GM10847 (cell line): ENCODE measurements around the gene NAP1L4.

Experiments
- POLR2A ChIP-seq: IDR thresholded peaks from 2 replicates; pipeline ENCODE4 v1.6.1; 2011; ENCODE audit not compliant: insufficient read length; ENCODE audit errors: extremely low read depth

The NAP1L4 gene

DNA sequence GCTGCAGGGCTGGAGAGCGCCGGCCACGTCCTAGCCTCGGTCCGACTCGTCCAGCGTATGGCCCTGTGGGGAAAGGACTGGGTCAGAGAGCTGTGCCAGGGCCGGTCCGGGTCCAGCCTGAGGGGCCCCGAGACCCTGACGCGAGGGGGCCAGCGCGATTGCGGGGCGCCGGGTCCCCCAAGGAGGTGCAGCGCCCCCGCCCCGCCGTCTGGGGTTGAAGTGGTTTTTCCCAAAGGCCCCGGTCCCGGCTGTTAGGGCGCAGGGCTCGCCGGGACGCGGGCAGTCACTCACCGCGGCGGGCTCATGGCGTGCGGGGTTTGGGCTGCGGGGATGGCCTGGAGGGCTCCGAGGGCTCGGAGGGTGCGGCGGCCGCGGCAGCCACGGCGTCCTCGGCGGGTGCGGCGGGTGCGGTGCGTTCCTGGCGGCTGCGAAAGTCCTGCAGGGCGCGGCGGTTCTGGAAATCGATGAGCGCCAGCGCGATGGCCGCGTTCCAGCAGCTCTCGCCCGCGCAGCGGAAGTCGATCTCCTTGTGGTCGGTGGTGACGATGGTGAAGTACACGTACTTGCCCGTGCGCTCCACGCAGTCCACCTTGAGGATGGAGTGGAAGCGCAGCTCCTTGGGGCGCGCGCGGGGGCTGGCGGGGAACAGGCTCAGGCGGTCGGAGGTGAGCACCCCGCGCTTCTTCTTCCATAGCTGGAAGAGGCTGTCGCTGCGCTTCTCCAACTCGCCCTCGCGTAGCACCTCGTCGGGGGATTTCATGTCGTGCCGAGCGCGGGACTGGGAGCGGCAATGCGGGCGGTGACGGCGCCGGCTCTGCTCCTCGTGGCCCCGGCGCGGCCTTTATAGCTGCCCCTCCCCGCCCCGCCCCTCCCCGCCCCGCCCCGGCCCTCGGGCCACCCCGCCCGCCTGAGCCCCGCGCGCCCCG, 63.3 kb downstream of the NAP1L4 start, which contains the start of gene PHLDA2:
Gene PHLDA2 (minus strand): TSS at position 816 of the 926 bp plus-strand sequence. CDS start 56 bp downstream, at position 760.
- TF ChIP-seq POLR2A: no peak

DNA sequence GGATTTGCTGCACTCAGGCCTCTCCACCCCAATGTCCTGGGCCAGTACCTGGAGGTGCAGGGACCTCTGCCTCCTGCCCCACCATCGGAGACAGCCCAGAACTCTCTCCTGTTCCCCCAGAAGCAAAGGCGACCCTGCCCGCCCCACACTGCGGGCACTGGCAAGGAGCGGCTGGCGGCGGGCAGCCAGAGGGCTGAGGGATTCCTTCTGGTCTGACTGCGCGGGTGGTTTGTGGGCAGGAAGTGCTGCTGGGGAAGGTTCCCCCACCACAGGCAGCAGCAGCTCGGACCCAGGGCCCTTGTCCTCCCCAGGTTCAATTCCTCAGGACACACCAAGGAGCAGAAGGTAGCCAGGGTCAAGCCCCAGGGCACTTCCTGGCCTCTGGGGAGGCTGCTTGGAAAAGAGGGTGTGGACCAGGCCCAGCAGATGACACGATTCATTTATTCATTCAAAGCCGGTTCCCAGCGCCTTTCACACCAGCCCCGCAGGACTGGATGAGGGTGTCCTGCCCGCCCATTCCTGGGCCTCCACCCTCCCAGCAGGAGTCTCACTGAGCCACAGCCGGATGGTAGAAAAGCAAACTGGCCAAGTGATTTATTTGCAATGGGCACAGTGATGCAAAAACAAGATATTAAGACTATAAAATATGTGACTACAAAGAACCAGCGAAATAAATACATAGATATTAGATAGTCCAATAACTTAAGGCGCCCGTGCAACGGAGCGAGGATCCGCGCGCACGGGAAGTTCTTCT, 64.1 kb downstream of the NAP1L4 start:
- TF ChIP-seq POLR2A: no peak

DNA sequence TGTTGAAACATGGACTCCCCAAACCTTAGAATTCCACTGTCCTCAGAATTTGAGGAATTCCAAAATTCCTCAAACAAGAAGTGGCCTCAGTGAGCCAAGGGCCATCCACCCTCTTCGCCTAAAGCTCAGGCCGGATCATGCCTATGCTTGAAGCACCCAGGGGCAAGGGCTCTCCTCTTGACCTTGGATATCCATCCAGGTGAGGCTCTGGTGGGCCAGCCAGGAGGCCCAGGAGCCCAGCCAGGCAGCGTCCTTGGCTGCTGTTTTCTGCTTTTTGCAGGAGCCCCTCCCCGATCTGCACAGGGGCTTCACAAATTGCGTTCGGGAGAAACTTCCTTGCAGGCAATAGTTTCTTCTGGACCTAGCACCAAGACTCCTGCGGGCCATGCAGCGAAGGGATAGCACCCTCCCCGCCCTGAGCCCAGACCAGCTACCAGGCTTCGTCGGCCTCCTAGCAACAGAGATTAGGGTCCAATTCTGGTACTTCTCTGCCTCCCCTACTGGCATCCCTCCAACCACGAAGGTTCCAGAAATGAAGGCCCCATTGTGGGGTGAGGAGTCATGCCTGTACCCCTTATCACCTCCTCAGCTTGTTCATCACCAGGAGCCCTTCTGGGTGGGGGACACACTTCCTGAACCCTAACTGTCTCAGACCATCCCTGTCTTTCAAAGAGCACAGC, 64.9 kb downstream of the NAP1L4 start:
- TF ChIP-seq POLR2A: no peak

DNA sequence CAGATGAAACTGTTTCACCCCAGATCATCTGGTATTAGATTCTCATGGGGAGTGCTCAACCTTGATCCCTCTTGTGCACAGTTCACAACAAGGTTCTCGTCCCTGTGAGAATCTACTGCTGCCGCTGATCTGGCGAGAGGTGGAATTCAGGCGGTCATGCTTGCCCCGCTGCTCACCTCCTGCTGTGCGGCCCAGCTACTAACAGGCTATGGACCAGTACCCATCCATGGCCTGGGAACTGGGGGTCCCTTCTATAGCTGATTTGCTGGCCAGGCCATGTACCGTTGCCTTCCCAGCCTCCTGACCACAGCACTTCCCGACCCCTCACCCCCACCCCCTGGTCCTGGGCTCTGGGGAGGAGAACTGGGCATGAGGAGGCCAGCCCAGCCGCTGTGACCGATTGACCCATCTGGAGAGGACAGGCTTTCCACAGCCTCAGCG, 65.5 kb downstream of the NAP1L4 start:
- no peak for TF ChIP-seq POLR2A

DNA sequence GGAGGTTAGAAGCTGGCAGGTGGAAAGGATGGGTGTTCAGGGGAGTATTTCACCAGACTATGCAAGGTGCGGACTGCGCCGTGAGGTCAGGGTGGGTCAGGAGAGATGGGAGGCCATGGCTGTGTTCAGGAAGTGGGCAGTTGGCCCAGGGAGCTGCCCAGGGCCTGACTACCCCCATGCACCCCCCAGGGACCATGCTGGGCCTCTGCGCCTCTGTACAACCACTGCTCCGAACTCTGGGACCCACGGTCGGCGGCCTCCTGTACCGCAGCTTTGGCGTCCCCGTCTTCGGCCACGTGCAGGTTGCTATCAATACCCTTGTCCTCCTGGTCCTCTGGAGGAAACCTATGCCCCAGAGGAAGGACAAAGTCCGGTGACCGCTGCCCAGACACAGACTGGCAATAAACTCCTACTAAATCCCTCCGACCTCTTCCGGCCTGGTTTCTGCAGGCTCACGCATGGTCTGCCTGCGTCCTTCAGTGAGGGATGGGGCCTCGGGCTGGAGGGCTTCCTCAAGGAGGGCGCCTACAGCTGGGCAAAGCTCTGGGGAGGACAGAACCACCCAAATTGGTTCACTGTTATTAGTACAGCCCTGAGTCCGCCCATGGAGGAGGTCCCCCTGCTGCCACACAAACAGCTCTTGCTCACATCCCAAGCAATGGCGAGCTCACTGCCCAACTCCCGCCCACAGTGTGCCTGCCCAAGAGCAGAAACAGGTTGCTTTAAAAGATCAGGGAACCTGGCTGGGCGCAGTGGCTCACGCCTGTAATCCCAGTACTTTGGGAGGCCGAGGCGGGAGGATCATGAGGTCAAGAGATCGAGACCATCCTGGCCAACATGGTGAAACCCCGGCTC, 67.1 kb downstream of the NAP1L4 start:
- no peak for TF ChIP-seq POLR2A

DNA sequence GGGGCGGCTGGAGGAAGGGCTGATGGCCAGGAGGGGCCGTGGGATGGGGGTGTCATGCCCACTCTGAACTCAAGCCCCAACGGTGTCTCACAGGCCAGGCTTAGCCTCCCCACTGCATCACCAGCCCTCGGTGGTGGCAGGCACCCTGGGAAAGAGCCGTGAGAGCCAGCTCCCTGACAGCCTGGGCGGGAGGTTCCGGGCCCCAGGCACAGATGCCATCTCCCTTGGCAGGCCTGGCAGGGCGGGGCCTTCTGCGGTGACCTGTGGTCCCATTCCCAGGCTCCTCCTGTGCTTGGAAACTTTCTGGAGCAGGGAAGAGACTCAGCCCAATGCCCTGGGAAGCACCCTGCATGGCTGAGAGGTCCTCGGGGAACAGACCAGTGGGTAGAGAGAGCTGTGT, 67.7 kb downstream of the NAP1L4 start:
- TF ChIP-seq POLR2A: no peak

DNA sequence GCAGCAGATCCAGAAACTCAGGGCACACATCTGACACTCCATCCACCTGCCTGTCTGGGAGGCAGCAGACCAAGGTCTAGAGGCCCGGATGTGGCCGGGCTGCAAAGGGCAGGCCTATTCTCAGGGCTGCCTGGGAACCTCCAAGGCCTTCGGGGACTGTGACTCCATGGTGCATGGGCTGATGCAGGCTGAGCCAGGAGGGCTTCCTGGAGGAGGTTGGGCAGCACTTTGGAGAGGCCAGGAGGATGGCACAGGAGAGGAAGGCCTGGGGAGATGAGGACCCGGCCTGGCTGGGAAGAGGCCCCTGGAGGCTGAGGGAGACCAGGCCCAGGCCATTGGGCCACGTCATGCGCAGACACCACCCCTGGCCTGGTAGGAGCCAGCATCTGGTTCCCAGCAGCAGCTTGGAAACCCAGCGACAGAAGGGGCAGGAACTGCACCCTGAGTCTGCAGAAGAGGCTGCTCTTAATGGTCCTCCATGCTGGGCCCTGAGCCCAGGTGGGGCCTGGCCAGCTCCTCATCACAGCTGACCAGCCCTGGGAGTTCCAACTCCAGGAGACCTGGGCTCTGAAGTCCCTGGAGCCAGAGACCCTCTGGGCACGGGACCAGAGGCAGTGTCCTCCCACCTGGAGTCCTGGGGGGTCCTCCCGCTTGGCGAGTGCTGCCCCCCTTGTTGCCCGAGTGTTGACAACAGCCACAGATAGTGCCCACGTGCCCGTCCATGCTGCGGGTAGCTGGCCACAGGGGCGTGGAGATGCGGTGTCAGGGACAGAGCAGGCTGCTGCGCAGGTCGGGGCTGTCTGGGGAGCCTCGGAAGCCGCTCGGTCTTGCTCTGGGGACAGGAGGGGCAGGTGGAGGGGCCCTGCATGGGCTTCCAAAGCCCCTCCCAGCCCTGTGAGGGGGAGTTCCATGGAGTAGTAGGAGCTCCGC, 68.4 kb downstream of the NAP1L4 start:
- TF ChIP-seq POLR2A: no peak

DNA sequence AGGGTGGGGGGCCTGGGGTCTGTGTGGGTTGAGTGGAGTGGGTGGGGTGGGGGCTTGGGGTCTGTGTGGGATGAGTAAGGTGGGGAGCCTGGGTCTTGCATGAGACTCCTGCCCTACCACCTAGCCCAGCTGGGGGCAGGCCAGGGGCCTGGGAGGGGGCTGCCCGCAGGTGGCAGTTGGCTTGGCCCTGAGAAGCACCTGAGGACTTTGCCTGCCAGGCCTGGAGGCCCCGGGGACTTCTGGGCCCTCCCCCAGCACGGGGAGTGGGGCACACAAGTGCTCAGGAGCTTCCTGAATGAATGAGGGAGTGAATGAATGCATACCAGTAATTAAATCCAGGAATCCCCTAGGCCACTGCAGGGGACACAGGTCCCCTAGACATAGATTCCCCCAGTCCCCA, 69.5 kb downstream of the NAP1L4 start:
- no peak for TF ChIP-seq POLR2A

DNA sequence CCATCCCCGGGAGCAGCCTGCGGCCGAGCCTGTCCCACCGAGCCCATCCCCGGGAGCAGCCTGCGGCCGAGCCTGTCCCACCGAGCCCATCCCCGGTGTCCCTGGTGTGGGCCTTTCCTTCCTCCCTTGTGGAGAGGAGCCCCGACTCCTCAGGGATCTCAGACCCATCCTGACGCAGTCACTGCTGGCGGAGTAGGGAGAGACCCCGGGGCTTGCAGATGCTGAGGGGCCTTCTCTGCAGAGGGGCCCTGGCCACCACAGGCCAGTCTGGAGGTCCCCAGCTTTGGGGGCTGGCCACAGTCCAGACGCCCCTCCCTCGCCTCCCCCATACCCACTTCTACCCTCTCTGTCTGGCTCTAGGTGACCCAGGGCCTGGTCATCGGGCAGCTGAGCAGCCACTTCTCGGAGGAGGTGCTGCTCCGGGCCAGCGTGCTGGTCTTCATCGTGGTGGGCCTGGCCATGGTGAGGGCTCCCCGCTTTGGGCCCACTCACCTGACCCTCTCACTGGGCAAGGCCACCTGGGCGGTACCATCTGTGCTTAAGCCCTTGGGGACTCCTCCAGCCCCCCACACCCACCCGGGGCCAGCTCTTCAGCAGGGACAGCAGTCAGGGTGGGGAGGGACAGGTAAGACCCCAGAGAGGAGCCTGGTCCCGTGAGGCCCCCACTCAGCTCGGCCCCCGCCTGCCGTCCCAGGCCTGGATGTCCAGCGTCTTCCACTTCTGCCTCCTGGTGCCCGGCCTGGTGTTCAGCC, 70.2 kb downstream of the NAP1L4 start:
- no peak for TF ChIP-seq POLR2A

DNA sequence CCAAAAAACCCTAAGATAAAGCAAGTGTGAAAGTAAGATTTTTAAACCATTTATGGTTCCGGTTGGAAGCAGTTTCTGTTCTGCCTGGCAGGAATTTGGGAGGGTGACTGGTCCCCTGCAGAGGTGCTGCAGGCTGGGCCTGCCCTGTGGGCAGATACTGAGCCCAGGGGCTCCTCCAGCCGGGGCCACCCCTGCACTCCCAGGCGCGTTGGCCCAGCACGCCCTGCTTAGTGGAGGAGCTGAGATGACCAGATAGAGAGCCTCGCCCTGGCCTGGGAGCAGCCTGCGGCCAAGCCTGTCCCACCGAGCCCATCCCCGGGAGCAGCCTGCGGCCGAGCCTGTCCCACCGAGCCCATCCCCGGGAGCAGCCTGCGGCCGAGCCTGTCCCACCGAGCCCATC, 70.9 kb downstream of the NAP1L4 start:
- TF ChIP-seq POLR2A: no peak

DNA sequence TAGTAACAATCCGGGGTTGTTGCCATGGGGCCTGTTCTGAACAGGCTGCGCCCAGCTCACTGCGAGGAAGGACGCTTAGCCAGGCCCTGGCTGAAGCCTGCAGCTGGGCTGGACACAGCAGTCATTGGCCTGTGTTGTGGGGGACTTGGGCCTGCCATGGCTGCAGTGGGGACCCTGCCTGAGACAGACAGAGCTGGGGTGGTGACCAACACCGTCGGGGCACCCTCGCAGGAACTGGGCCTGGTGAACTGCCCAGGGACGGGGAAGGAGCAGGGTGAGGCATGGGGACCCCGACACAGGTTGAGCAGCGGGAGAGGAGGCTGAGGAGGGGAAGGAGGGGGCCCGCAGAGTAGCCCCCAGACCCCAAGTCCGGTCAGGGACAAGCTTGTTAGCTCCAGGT, 71.8 kb downstream of the NAP1L4 start:
- no peak for TF ChIP-seq POLR2A

DNA sequence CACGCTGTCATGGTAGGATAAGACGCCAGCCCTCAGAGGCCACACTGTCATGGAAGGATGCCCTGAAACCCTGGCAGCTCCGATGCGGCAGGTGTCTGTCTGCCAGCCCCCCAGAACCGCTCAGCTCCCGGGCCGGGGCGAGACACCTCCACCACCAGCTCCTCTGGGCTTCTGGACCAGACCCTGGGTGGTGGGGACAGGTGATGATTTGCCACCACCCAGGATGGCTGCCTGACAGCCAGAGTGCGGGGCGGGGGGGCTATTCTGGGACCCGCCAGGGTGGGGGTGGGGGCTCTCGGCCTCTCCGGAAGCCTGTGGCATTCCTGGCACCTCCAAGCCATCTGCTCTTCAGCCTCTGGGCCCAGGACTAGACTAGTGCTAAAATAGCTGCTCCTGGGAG, 72.3 kb downstream of the NAP1L4 start:
- TF ChIP-seq POLR2A: no peak

DNA sequence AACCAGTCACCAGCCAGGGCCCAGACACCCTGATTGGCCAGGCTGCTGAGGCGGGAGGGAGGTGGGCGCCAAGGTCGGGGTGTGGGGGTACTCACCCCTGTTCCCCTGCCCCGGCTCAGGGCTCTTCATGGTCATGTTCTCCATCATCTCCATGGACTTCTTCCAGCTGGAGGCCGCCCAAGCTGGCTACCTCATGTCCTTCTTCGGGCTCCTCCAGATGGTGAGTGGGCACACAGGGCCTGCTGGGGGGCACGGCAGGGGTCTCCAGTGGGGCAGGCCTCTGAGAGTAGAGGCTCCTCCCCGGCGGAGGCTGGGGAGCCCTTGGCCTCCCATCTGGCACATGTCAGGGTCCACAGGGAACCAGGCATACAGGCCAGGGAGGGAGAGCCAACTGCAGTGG, 72.9 kb downstream of the NAP1L4 start:
- TF ChIP-seq POLR2A: no peak

DNA sequence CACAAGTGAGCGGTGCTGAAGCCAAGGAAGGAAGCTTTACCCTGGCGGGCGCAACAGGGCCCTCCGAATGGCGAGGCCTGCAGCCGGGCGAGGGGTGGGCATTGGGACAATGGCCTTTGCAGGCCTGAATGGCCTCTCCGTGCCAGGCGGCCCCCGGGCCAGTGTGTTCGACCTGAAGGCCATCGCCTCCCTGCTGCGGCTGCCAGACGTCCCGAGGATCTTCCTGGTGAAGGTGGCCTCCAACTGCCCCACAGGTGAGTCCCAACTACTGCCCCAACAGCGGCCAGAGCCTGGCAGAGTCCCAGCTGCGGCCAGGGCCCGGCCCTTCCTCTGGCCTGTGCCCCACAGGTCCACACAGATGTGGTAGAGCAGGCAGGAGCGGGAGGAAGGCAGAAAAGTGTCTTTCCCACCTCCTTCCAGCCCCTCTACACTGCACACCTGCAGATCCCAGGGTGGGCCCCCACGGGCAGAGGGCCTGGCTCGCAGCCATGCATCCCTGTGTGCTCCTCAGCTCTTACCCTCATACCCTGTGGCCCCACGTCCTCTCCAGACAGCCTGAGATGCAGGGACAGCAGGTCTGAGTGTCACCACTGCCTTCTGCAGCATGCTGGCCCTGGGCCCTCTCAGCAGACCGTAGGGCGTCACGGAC, 74.2 kb downstream of the NAP1L4 start:
- TF ChIP-seq POLR2A: no peak
